ENCODE data around the gene GBA2. TPM values are rescaled to one million over a fixed set of nuclear protein-coding genes. Genes with fewer than 3 reads are reported as not detected.

Gene GBA2
- total RNA-seq, 1 donor from 2014 or later: 130 TPM

DNA sequence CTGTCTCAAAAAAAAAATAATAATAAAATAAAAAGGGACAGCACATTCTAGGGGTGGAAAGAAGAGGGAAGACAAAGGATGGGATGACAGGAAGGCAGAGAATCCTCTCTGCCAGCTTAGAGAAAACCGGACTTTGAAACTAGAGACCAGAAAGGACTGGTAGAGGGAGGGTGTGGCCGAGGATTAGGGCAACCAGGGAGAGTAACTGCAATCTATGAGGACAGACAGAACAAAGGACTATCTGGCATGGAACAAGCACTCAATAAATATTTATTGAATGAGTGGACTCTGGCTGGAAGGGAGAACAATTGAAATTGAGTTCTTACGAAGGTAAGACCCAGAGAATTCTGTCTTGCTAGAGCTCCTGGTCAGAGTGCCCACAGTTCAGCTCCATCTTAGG, 2.4 kb downstream of the GBA2 start:
- TF ChIP-seq, protein P1, sequence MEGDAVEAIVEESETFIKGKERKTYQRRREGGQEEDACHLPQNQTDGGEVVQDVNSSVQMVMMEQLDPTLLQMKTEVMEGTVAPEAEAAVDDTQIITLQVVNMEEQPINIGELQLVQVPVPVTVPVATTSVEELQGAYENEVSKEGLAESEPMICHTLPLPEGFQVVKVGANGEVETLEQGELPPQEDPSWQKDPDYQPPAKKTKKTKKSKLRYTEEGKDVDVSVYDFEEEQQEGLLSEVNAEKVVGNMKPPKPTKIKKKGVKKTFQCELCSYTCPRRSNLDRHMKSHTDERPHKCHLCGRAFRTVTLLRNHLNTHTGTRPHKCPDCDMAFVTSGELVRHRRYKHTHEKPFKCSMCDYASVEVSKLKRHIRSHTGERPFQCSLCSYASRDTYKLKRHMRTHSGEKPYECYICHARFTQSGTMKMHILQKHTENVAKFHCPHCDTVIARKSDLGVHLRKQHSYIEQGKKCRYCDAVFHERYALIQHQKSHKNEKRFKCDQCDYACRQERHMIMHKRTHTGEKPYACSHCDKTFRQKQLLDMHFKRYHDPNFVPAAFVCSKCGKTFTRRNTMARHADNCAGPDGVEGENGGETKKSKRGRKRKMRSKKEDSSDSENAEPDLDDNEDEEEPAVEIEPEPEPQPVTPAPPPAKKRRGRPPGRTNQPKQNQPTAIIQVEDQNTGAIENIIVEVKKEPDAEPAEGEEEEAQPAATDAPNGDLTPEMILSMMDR (IDR thresholded peaks at IDR 0.05; ENCODE audit: unreplicated experiment): no peak
- Mint-ChIP-seq H3K9me3 (ENCODE audit: low read depth) (no peaks in the 10 kb centered on the region), H3K27ac (peak overlapping the region; percentile 88), H3K27me3 (no peaks in the 10 kb centered on the region), H3K4me1 (ENCODE audit: low read depth) (peaks cover 32% of the 10 kb centered on the region), H3K36me3 (ENCODE audit: insufficient read depth) (peaks cover 17% of the 10 kb centered on the region), H3K4me3 (ENCODE audit: low read depth) (peak overlapping the region; percentile 90)
- no peak for DNase-seq (ENCODE audit: low spot score, unreplicated experiment)

DNA sequence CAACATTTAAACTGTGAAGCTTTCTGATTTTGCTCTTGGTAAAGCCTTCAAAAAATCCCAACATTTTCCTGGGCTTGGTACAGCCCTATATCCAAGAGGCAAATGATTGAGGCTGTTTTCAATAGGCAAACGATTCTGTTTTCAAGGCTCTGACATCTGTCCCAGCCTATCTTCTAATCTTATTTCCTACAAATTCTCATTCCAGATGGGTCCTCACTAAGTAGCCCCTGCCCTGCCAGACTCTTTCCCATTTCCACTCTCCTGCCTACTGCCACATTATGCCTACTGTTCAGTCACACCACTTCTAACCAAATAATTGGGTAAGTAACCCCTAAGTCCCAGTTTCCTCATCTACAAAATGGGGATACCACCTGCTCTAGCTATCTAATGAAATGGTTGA, 3.5 kb downstream of the GBA2 start:
- no peaks in the 10 kb centered on the region for H3K27me3 Mint-ChIP-seq
- H3K4me3 Mint-ChIP-seq (ENCODE audit: low read depth): no peak overlapping the region
- H3K27ac Mint-ChIP-seq: peak overlapping the region; percentile 23
- peaks cover 32% of the 10 kb centered on the region for H3K4me1 Mint-ChIP-seq (ENCODE audit: low read depth)
- TF ChIP-seq, protein P1 (IDR thresholded peaks at IDR 0.05; ENCODE audit: unreplicated experiment): no peak
- H3K9me3 Mint-ChIP-seq (ENCODE audit: low read depth): no peaks in the 10 kb centered on the region
- no peak for DNase-seq (ENCODE audit: low spot score, unreplicated experiment)
- H3K36me3 Mint-ChIP-seq (ENCODE audit: insufficient read depth): peaks cover 16% of the 10 kb centered on the region

DNA sequence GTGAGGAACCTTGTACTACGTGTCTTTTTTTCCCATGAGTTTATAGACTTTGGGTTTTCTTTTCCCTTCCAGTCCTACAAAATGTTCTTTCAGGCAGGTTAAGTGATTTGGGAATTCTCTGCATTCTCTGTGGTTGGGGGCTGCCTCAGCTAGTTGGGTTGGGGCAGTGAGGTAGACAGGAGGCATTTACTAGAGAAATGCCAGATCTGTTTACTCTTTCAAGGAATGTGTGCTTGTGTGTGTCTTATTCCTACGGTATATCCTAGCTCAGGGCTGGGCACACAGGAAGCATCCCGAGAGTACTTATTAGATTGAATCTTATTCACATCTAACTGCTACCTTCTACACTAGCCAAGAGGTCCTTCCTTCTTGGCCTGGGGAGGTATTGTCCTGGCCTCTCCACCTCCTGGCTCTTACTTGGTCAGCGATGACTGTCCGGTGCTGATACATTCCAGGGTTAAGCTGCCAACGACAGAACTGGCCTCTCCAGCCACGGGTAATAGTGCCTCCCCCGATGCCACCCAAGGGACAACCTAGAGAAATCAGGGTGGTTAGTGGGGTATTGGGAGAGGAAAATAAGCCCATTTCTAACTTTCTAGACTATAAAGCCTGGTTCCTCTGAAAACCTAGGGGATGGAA, 5.0 kb downstream of the GBA2 start:
- Mint-ChIP-seq H3K36me3 (ENCODE audit: insufficient read depth) (peaks cover 20% of the 10 kb centered on the region), H3K4me3 (ENCODE audit: low read depth) (no peak overlapping the region), H3K27ac (no peak overlapping the region), H3K9me3 (ENCODE audit: low read depth) (no peaks in the 10 kb centered on the region), H3K27me3 (no peaks in the 10 kb centered on the region), H3K4me1 (ENCODE audit: low read depth) (peaks cover 26% of the 10 kb centered on the region)
- no peak for DNase-seq (ENCODE audit: low spot score, unreplicated experiment)
- TF ChIP-seq, protein P1 (IDR thresholded peaks at IDR 0.05; ENCODE audit: unreplicated experiment): no peak

DNA sequence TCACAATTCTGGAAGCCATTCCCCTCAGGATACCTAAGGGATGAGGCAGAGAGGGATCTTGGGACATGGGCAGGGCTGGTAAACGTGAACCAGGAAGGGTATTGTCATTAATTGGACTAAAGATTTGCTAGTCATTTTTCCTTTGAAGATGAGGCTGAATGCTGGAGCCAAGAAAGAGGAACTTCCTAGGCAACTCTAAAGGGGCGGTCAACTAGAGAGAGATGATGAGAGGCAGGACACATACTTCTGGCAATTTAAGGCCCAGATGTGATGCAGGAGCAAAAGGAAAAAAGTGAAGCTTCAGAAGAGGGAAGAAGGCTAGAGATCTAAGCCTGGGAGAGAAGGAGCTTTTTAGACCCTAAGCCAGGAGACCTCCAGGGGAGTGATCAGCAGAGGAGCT, 5.6 kb downstream of the GBA2 start:
- TF ChIP-seq, protein P1 (IDR thresholded peaks at IDR 0.05; ENCODE audit: unreplicated experiment): no peak
- Mint-ChIP-seq H3K27me3 (no peaks in the 10 kb centered on the region), H3K9me3 (ENCODE audit: low read depth) (no peaks in the 10 kb centered on the region), H3K4me3 (ENCODE audit: low read depth) (no peak overlapping the region), H3K4me1 (ENCODE audit: low read depth) (peaks cover 26% of the 10 kb centered on the region), H3K36me3 (ENCODE audit: insufficient read depth) (peaks cover 25% of the 10 kb centered on the region), H3K27ac (no peak overlapping the region)
- DNase-seq (ENCODE audit: low spot score, unreplicated experiment): no peak

DNA sequence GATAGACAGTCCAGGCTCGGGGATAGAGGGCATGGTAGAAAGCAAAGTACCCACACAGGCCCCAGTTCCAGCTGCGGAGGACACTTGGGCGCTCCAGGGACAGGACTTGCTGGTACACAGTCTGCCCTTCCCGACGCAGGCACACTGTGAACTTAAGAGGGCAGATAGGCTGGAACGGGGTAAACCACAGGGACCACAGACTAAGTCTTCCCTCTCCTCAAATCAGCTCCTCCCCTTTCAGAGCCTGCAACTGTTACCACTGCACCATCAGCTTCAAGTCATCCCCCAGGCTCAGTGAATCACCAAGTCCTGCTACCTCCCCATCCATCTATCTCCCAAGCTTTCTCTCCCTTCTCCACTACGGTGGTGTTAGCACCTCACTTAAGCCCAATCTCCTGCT, 7.3 kb downstream of the GBA2 start:
- Mint-ChIP-seq H3K27me3 (no peaks in the 10 kb centered on the region), H3K9me3 (ENCODE audit: low read depth) (no peaks in the 10 kb centered on the region), H3K4me1 (ENCODE audit: low read depth) (peaks cover 10% of the 10 kb centered on the region), H3K36me3 (ENCODE audit: insufficient read depth) (peaks cover 31% of the 10 kb centered on the region), H3K4me3 (ENCODE audit: low read depth) (no peak overlapping the region), H3K27ac (peak overlapping the region; percentile 9)
- no peak for DNase-seq (ENCODE audit: low spot score, unreplicated experiment)
- TF ChIP-seq, protein P1 (IDR thresholded peaks at IDR 0.05; ENCODE audit: unreplicated experiment): no peak

Measured in progenitor cell of endocrine pancreas (in vitro differentiated cells).